Brain microvascular endothelial cell (primary cell): ENCODE data around the gene MAU2.

ENCODE experiments used
- DNase-seq: peaks from one replicate; pipeline ENCODE4 v3.0.0-alpha.2; 2020
- H3K27ac ChIP-seq: fragments of 250-450 bp; sonication (Bioruptor Pico); 2 replicates; pipeline ENCODE4 v1.5.1; 2020; ENCODE audit warnings: mild to moderate bottlenecking, moderate library complexity
- H3K27me3 ChIP-seq: fragments of 250-450 bp; sonication (Bioruptor Pico); replicated peaks from 2 replicates; pipeline ENCODE4 v1.5.1; 2020; ENCODE audit warnings: mild to moderate bottlenecking
- H3K36me3 ChIP-seq: fragments of 250-450 bp; sonication (Bioruptor Pico); replicated peaks from 2 replicates; pipeline ENCODE4 v1.5.1; 2020; ENCODE audit warnings: mild to moderate bottlenecking
- H3K4me3 ChIP-seq: 2 replicates; pipeline ENCODE4 v1.5.1; 2011; ENCODE audit warnings: low read depth, mild to moderate bottlenecking, control low read depth, low read length, moderate library complexity
- CTCF ChIP-seq: IDR thresholded peaks from 2 replicates; pipeline ENCODE4 v1.5.1; 2011; ENCODE audit warnings: low read depth, mild to moderate bottlenecking, moderate library complexity, low read length, control low read depth, inconsistent platforms; ENCODE audit errors: missing control alignments
- in situ Hi-C: cut with HindIII; loops from 2 replicates; pipeline ENCODE4 v1.10.0; 2017; ENCODE audit warnings: low sequenced_read_pairs, low pct_ligation_motif_present

MAU2 gene

GRCh38 chr19:19316082-19316481 lies 4.5 kb upstream of the MAU2 start:
- TF ChIP-seq CTCF: no peak
- Histone ChIP-seq H3K27ac (no peak overlapping the region), H3K4me3 (no peak overlapping the region), H3K27me3 (no peaks in the 10 kb centered on the region), H3K36me3 (peaks cover 24% of the 10 kb centered on the region)
- in situ Hi-C loops: no loop called here
- no peak for DNase-seq

GRCh38 chr19:19319732-19320360 lies 783 bp upstream of the MAU2 start:
- peaks cover 22% of the 10 kb centered on the region for H3K36me3 ChIP-seq
- peak overlapping the region; percentile 99 for H3K4me3 ChIP-seq
- TF ChIP-seq CTCF: no peak
- DNase-seq: no peak
- in situ Hi-C loops: no loop called here
- H3K27ac ChIP-seq: peak overlapping the region; percentile 92
- H3K27me3 ChIP-seq: no peaks in the 10 kb centered on the region

- in situ Hi-C loops: no loop called here
- Histone ChIP-seq H3K4me3 (peak overlapping the region; percentile 99), H3K27me3 (no peaks in the 10 kb centered on the region), H3K27ac (peak overlapping the region; percentile 92), H3K36me3 (peaks cover 23% of the 10 kb centered on the region)
- no peak for DNase-seq
- peak; percentile 4 for TF ChIP-seq CTCF
Measured at GRCh38 chr19:19321141-19321577, 530 bp downstream of the MAU2 start.

- H3K4me3 ChIP-seq: no peak overlapping the region
- peaks cover 26% of the 10 kb centered on the region for H3K36me3 ChIP-seq
- TF ChIP-seq CTCF: no peak
- DNase-seq: no peak
- in situ Hi-C loops: no loop called here
- no peaks in the 10 kb centered on the region for H3K27me3 ChIP-seq
- H3K27ac ChIP-seq: no peak overlapping the region
Measured at GRCh38 chr19:19324059-19324770, 3.6 kb downstream of the MAU2 start.

- TF ChIP-seq CTCF: no peak
- Histone ChIP-seq H3K4me3 (no peak overlapping the region), H3K27ac (no peak overlapping the region), H3K36me3 (peaks cover 42% of the 10 kb centered on the region), H3K27me3 (no peaks in the 10 kb centered on the region)
- DNase-seq: no peak
- in situ Hi-C loops: no loop called here
Measured at GRCh38 chr19:19327672-19328071, 7.0 kb downstream of the MAU2 start.
